Activated naive CD4-positive, alpha-beta T cell (primary cell): ENCODE data around the gene RTN4.
"Not testable (repeated sequence)": the region's sequence is repeated elsewhere in the genome, so short reads cannot be mapped to it uniquely, and the experiment has no call there.

Experiments
- DNase-seq, 4 experiments: peaks; one replicate each; lab custom pipeline; 2025; lab: John Stamatoyannopoulos, UW

The RTN4 gene, protein sequence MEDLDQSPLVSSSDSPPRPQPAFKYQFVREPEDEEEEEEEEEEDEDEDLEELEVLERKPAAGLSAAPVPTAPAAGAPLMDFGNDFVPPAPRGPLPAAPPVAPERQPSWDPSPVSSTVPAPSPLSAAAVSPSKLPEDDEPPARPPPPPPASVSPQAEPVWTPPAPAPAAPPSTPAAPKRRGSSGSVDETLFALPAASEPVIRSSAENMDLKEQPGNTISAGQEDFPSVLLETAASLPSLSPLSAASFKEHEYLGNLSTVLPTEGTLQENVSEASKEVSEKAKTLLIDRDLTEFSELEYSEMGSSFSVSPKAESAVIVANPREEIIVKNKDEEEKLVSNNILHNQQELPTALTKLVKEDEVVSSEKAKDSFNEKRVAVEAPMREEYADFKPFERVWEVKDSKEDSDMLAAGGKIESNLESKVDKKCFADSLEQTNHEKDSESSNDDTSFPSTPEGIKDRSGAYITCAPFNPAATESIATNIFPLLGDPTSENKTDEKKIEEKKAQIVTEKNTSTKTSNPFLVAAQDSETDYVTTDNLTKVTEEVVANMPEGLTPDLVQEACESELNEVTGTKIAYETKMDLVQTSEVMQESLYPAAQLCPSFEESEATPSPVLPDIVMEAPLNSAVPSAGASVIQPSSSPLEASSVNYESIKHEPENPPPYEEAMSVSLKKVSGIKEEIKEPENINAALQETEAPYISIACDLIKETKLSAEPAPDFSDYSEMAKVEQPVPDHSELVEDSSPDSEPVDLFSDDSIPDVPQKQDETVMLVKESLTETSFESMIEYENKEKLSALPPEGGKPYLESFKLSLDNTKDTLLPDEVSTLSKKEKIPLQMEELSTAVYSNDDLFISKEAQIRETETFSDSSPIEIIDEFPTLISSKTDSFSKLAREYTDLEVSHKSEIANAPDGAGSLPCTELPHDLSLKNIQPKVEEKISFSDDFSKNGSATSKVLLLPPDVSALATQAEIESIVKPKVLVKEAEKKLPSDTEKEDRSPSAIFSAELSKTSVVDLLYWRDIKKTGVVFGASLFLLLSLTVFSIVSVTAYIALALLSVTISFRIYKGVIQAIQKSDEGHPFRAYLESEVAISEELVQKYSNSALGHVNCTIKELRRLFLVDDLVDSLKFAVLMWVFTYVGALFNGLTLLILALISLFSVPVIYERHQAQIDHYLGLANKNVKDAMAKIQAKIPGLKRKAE

DNA sequence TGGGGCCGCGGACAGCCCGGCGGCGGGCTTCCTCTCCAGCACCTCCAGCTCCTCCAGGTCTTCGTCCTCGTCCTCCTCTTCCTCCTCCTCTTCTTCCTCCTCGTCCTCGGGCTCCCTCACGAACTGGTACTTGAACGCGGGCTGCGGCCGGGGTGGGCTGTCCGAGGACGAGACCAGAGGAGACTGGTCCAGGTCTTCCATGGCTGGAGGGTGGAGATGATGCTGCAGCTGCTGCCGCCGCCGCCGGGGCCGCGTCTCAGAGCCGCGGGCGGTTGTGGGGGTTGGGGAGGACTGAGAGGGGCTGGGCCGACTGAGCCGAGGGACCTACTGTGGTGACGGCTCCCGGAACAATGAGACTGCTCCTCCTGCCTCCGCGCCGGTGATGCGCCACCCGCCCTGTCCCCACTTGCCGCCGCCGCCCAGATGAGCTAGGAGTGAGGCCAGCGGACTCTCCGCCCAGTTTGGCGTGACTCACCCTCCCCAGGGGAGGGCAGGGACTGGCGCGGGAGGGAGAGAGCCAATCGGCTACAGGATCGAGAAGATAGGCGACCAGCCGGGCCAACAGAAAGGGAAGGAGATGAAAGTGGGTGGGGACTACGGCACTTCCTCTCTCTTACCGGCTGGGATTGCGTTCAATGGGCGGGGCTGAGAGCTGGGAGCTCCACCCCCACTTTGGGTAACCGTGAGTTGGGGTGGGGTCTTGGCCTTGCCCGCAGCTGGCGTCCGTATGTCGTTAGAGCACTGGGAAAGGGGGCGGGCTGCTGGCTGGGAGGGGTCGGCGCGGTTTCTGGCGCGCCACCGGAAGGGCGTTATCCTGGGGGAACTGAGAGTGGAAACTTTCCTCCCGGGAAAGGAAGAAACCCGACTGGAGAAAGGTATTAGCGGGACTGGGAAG, at the start of gene RTN4:
TSS of gene RTN4 (minus strand) at position 352 of the 895 bp plus-strand sequence. CDS start at position 201, 151 bp downstream.
- peak; percentile 91 to 95 (median 92) for DNase-seq

DNA sequence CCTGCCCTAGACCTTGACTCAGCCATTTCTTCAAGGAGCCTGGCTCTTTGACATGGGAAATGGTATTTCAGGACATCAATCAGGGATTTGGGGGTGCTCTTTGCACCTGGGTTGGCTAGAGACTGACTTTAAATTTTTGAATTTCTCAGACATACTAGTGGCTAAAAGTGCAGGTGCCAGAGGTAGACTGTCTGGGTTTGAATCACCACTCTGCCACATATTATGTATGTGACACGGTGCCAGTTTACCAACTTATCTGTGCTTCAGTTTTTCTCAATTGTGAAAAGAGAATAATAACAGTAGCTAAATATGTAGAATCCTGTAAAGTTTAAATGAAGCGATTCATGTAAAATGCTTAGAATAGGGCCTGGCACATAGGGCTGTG, 49.2 kb upstream of the RTN4 start:
- no peak for DNase-seq

DNA sequence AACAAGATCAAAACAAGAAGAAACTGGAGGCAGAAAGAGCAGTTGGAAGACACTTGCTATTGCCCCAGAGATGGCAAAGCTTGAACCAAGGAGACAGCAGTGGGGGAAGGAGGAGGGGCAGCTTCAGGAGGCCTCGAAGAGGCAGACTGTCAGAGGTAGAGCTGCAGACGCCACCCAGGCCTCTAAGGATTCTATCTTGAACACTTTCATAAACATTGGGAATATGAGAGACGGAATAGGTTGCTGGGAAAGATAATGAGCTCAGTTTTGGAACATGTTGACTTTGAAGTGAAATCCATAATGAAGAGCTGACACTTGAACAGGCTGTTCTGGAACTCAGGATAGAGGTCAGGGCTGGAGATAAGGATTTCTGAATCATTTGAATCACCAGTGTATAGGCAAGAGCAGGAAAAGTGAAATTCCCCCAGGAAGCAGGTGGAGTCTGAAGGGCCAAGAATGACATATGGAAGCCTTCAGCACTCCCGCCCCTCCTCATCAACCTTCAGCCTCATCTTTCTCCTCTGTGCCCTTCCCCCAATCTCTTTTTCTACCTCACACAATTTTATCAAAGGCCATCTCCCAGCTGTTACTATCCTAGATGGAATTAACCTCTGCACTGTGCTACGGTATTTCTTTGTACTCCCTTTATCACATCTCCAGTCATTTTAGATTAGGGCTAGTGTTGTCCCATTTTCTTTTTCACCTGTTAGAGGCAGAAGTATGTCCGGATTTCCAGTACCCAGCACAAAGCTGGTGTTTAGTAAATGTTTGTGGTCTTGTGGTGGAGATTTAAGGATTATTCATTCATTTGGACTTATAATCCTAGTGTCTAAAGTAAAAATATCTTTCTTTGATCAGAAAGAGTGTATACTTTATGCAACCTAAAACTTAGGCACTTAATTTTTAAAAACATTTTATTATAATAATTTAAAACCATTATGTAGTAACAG, 47.5 kb upstream of the RTN4 start:
- DNase-seq, result no peak

DNA sequence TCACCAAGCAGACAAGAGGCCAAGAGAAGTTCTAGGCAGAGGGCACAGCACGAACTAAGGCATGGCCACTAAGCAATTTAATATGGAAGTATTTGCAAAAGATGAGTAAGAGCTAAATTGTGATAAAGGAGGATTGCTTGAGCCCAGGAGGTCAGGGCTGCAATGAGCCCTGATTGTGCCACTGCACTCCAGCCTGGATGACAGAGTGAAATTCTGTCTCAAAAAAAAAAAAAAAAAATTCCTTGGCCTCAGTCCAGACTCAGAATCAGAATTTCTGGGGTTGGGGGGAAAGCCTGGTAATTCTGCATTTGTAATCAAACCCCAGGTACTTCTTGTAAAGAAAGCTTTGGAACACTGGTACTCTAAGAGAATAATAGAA, 46.8 kb upstream of the RTN4 start:
- DNase-seq, result no peak

DNA sequence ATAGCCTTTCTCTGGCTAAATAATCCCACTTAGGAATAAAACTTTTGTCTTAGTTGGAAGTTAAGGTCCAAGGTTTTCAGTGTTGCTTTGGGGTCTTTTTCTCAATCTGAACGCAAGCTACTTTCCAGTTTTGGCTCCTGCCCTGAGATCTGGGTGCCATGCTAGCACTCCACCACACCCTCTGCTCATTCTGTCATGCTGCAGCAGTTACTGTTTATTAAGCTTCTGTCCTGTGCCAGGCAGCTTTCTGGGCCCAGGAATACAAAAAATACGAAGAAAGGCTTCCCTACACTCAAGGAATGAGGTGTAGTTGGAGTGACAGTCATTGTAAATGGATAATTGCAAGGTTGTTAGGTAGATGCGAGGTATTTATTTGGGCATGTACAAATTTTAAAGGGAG, 46.3 kb upstream of the RTN4 start:
- no peak for DNase-seq

DNA sequence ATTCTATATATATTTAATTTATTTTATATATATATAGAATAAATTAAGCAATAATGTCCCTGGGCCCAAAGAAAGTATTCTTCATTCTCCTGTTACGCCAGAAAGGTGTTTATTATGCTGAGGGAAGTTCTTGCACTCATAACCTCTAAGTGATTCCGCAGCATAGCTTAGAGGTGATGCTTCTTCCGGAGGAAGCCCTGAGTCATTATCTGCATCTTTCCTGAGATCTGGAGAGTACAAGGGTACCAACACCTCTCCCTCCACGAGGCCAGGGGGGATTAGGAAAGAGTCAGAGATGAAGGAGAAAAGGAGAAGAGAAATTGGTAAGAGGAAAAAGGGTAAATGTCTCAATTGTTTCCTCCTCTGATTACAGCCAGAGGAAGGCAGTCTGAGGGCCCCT, 43.1 kb upstream of the RTN4 start:
- DNase-seq, result no peak

DNA sequence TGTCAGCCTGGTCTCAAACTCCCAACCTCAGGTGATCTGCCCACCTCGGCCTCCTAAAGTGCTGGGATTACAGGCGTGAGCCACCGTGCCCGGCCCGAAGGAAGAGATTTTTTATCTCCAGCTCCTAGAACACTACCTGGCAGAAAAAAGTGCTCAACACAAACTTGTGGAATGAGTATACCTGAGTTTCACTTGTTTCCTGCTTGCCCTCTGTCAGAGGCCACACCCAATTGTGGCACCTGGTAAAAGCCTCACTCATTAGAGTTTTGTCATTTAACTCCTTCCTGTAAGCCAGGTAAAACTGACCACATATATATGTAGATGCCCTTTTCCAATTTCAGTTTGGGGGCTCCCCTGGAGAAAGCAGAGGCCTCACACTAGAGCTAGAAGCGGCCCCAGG, 42.2 kb upstream of the RTN4 start:
- DNase-seq, result no peak

DNA sequence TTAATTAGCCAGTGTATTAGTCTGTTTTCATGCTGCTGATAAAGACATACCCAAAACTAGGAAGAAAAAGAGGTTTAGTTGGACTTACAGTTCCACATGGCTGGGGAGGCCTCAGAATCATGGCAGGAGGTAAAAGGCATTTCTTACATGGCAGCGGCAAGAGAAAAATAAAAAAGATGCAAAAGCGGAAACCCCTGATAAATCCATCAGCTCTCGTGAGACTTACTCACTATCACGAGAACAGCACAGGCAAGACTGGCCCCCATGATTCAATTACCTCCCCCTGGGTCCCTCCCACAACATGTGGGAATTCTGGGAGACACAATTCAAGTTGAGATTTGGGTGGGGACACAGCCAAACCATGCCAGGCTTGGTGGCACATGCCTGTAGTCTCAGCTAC, 41.4 kb upstream of the RTN4 start:
- not testable (repeated sequence) for DNase-seq

DNA sequence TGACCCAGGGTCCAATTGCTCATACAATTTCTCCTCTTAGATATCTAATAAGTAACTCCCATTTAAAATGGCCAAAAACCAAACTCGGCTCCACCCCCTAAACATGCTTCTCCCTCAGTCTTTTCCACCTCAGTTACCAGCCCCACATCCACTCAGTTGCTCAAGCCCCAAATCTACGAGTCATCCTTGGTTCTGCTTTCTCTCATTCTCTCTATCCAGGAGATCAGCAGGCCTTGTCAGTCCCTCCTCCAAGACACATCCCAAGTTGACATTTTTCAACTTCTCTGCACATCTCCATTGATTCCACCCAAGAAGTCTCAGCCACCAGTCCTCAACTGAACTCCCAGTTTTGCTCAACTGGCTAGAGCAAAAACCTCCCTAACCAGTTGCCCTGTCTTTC, 40.5 kb upstream of the RTN4 start:
- DNase-seq, result no peak

DNA sequence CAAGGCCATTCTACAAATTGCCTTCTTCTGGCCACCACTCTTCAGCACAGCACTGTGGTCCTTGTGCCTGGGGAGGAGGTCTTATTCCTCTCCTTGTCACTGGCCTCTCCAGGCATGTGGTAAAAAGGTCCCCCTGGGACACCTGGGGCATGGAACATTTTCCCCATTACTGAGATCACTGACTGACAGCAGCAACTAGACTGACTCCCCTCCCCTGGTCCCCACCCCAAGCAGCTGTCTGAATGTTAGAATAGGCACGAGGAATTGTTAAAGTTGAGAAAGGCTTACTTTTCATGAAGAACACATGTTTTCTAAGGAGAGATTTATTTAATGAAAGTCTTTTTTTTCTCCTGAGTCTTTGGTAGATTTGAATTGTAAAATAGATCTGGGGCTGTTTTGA, 39.5 kb upstream of the RTN4 start:
- DNase-seq, result no peak

DNA sequence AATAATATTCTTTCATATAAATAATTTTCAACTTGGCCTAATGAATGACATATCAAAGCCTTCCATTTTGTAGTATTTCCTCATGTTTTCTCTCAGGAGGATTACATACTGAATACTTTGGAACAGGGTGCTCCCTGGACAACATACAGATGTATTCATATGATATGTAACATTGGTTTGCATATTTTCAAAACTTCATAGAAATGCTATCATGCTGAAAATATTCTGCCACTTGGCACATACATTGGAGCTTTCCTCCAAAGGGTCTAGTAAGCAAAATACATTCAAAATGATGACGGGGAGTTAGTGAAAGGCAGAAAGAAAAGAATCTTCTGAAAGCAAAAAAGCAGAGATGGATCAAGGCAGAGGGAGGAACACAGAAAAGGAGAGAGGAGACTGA, 38.1 kb upstream of the RTN4 start:
- DNase-seq, result no peak

DNA sequence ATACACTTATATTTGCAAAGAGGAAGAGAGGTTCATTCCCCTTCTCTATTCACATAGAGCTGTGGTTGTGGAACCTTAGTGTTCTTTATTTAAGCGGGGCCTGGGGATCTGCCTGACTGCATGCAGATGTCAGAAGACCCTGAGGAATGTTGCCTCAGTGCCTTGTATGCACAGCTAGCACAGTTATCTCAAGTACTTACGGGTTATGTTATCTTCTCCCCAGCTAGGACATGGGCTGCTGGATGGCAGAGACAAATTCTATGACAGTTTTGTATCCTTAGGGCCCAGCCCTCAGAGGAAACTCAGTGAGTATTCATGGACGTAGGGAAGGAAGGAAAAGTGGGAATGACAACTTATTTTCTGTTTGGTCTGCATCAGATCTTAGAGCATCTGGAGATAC, 37.7 kb upstream of the RTN4 start:
- DNase-seq, result no peak

DNA sequence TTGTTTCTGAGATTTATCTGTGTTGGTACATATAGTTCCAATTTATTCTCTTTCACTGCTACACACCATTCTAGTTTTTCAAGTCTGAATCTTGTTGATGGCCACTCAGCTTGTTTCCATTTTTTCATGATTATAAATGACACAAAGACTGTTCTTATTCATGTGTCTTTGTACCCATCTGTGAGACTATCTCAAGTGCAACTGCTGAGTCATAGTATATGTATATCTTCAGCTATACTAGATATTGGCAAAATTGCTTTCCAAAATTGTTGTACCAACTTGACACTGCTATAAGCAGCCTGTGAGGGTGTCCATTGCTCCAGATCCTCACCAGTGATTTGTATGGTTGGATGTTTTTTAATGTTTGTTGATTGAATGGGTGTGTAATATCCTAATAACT, 37.2 kb upstream of the RTN4 start:
- DNase-seq, result no peak

DNA sequence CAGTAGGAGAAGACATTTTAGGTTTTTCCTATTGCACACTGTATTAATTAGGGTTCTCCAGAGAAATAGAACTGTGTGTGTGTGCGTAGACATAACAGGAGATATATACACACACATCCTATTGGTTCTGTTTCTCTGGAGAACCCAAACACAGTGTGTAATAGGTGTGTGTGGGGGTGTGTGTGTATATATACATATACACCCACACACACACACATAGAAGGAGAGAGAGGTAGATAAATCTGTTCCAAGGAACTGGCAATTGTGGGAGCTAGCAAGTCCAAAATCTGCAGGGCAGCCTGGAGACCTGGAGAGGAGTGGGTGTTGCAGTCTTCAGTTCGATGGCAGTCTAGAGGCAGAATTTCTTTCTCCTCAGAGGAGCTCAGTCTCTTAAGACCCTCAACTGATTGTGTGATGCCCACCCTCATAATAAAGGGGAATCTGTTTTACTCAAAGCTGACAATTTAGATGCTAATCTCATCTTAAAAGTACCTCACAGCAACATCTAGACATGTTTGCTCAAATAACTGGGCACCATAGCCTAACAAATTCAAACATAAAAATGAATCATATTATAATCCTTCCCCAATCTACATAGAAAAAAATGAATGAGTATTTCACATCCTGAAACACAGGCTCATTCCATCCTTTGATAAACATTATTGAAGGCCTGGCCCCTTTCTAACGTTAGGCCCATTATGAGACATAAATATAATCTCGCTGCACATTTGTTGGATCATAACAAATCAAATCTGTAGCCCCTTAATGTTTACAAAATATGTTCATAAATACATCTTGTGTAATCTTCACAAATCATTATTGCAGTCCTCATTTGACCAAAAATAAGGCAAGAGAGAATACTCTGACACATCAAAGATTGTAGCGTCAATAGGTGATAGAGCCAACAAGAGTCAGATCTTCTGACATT, 35.1 kb upstream of the RTN4 start:
- no peak for DNase-seq

DNA sequence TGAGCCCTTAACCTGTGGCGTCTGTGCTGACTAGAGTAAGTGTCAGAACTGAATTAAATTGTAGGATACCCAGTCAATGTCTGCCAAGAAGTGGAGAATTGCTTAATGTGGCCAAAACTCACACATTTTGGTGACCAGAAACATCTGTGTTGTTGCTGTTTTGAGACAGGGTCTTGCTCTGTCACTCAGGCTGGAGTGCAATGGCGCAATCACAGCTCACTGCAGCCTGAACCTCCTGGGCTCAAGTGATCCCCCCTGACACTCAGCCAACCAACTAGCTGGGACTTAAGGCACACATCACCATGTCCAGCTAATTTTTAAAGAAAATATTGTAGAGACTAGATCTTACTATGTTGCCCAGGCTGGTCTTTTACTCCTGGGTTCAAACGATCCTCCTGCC, 34.4 kb upstream of the RTN4 start:
- DNase-seq, result no peak

DNA sequence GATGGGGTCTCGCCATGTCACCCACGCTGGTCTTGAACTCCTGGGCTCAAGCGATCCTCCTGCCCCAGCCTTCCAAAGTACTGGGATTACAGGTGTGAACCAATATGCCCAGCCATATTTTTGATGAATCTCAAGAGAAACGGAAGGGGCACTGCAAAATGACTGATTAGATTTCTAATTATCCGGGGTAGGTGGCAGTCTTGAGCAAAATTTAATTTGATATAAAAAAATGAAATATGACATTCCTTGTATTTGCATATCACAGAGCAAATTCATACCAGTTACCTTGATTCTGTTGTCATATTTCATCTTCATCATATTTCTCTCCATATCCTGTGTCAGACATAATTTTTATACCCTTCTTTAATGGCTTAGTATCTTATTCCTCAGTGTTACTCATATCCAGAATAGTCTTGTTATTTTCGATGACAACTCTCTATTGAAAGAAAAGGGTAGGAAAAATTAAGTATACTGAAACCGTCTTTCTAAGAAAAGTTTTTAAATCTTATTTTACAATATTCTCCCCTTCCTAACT, 30.0 kb upstream of the RTN4 start:
- no peak for DNase-seq

DNA sequence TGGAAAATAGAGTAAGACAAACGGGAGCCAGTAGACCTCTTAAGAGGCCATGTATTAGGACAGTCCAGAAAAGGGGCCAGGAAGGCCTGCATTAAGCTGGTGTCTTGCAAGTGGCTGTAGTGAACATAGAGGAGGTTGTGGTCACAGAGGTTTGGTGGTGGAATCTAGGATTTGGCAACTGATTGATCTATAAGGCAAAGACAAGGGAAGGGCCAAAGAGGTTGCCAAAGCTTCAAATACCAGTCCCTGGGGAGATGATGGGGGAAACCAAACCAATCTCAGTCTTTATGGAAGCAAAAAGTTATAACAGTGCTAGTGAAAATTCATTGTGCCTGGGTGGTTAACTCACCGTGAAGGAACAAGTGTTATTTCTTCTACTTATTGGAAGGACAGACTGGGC, 28.7 kb upstream of the RTN4 start:
- no peak for DNase-seq

DNA sequence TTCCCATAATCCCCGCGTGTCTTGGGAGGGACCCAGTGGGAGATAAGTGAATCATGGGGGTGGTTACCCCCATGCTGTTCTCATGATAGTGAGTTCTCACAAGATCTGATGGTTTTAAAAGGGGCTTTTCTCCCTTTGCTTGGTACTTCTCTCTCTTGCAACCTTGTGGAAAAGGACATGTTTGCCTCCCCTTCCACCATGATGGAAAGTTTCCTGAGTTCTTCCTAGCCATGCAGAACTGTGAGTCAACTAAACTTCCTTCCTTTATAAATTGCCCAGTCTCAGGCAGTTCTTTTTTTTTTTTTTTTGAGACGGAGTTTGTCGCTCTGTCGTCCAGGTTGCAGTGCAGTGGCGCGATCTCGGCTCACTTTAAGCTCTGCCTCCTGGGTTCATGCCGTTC, 26.5 kb upstream of the RTN4 start:
- no peak for DNase-seq

DNA sequence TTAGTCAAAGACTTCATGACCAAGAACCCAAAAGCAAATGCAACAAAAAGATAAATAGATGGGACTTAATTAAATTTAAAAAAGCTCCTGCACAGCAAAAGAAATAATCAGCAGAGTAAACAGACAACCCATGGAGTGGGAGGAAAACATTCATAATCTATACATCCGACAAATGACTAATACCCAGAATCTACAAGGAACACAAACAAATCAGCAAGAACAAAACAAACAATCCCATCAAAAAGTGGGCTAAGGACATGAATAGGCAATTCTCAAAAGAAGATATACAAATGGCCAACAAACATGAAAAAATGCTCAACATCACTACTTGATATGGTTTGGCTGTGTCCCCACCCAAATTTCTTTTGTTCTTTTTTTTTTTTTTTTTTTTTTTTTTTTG, 25.8 kb upstream of the RTN4 start:
- DNase-seq, result not testable (repeated sequence)
